SK-N-MC (cell line): ENCODE data around the gene CTNNA3.

Source experiments
- DNase-seq: peaks from one replicate; pipeline ENCODE4 v3.0.0-alpha.2; 2011; ENCODE audit warnings: low read depth, low spot score
- H3K27ac ChIP-seq: fragments of 200-600 bp; sonication (generic); 2 replicates; pipeline ENCODE4 v1.5.1; 2016; ENCODE audit warnings: mixed run types
- H3K36me3 ChIP-seq: fragments of 200-600 bp; sonication (generic); 2 replicates; pipeline ENCODE4 v1.6.1; 2017; ENCODE audit warnings: antibody characterized with exemption, low read length, mixed read lengths; ENCODE audit not compliant: insufficient read depth
- H3K4me3 ChIP-seq: fragments of 200-600 bp; sonication (generic); 2 replicates; pipeline ENCODE4 v1.5.1; 2016
- H3K9ac ChIP-seq: fragments of 200-600 bp; sonication (generic); 2 replicates; pipeline ENCODE4 v1.8.0; 2017; ENCODE audit warnings: mixed run types, mixed read lengths; ENCODE audit not compliant: insufficient read length
- H3K9me3 ChIP-seq: fragments of 200-600 bp; sonication (generic); 2 replicates; pipeline ENCODE4 v1.6.1; 2017; ENCODE audit warnings: low read depth, mild to moderate bottlenecking, antibody characterized with exemption, low read length, moderate library complexity, mixed read lengths
- EZH2 ChIP-seq: fragments of 200-600 bp; sonication (generic); IDR thresholded peaks from one replicate; pipeline ENCODE4 v1.6.1; 2017; ENCODE audit warnings: antibody characterized with exemption
- FOXP2 ChIP-seq: optimal IDR thresholded peaks from 2 replicates; pipeline ENCODE3; 2011; ENCODE audit warnings: mild to moderate bottlenecking, moderate library complexity; ENCODE audit not compliant: insufficient read depth; ENCODE audit errors: extremely low read length, control extremely low read depth
- POLR2AphosphoS5 ChIP-seq: IDR thresholded peaks from 2 replicates; pipeline ENCODE4 v1.6.1; 2012; ENCODE audit warnings: mild to moderate bottlenecking, low read depth, low read length, borderline replicate concordance

CTNNA3 gene

DNA sequence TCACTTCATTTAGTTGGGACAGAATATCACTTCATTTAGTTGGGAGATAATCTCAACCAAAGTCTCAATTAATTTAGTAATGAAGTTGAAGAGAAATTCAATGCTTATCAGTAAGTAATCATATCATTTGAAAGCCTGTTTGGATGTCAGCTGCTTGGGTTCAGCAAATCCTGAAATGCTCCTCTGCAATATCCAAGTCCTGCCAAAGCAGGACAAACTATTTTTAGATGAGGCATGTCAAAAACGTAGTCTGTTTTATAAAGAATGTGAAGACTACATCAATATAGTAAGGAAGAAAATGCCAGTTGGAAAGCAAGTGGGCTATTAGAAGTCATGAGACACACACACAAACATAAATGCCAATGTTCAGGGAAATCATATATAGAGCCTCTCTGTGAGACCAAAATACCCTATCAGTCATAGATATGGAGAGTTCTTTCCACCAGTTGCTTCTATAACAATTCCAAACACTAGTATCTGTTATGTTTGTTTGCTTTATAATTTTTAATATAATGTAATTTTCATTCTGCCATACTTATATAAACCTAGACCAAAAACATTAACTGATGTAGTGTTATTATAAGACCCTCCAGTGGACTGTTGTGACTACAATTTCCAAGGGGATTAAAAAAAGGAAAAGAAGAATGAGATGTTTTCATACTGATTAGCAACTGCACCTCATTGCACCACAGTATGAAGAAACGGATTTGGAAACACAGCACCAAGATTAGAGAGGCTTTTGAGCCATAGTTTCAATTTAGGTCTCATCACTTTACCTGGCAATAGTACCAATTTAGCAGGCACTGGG is 609.5 kb downstream of the CTNNA3 start:
- H3K36me3 ChIP-seq, result no peaks in the 10 kb centered on the region
- no peak overlapping the region for H3K4me3 ChIP-seq
- no peak overlapping the region for H3K27ac ChIP-seq
- H3K9me3 ChIP-seq, result no peaks in the 10 kb centered on the region
- DNase-seq, result no peak
- TF ChIP-seq EZH2 (no peak), POLR2AphosphoS5 (no peak), FOXP2 (no peak)
- H3K9ac ChIP-seq, result no peak overlapping the region

DNA sequence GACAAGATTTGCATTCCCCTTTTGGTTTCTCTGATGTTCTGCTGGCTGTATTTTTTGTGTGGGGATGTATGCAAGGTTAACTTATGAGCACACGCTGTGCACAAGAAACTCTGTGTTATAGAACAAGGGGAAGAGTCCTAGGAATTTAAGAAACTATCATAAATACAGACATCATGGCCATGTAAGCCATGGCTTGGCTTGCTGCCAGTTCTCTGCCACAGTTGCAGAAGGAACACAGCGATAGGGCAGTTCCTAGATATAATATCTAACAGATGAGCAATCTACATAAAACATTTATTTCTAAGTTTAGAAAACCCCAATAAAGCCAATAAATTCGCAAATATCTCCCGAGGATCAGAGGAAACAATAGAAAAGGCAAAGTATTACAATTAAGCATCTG is 616.9 kb downstream of the CTNNA3 start:
- Histone ChIP-seq H3K36me3 (no peaks in the 10 kb centered on the region), H3K9ac (no peak overlapping the region), H3K27ac (0 out of 2 replicates have a peak overlapping the region, but pooled peaks have one; percentile 31), H3K4me3 (no peak overlapping the region; the same call in 1 of the 2 replicates), H3K9me3 (no peaks in the 10 kb centered on the region)
- TF ChIP-seq POLR2AphosphoS5 (no peak), EZH2 (no peak), FOXP2 (no peak)
- peak; percentile 24 for DNase-seq

- Histone ChIP-seq H3K27ac (no peak overlapping the region), H3K36me3 (no peaks in the 10 kb centered on the region), H3K9me3 (no peaks in the 10 kb centered on the region), H3K9ac (no peak overlapping the region), H3K4me3 (no peak overlapping the region)
- no peak for TF ChIP-seq FOXP2
- no peak for TF ChIP-seq POLR2AphosphoS5
- TF ChIP-seq EZH2, result no peak
- no peak for DNase-seq
Measured at GRCh38 chr10:67077376-67077775, 618.6 kb downstream of the CTNNA3 start.

DNA sequence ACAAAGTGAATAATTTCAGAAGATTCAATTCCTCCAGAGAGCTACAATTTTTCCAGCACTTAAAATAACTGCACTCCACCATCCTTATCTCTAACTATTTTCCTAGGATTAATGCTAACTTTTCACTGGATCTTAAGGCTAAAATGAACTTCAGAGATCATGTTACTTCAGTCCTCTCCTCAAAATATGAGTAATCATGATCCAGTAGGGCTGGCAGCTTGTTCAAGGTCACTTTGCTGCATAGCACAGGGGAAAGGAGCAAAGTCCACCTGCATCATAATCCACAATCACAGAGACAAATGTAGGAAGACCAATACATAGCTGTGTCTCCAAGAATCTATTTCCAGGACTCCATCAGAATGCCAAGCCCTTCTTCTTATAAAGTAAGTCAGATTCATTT is 619.9 kb downstream of the CTNNA3 start:
- Histone ChIP-seq H3K36me3 (no peaks in the 10 kb centered on the region), H3K9me3 (no peaks in the 10 kb centered on the region), H3K9ac (no peak overlapping the region), H3K27ac (no peak overlapping the region), H3K4me3 (0 out of 2 replicates have a peak overlapping the region, but pooled peaks have one; percentile 28)
- TF ChIP-seq EZH2 (no peak), POLR2AphosphoS5 (no peak), FOXP2 (no peak)
- DNase-seq, result no peak

- no peak overlapping the region for H3K27ac ChIP-seq
- TF ChIP-seq FOXP2 (no peak), POLR2AphosphoS5 (no peak), EZH2 (no peak)
- H3K36me3 ChIP-seq, result no peaks in the 10 kb centered on the region
- 0 out of 2 replicates have a peak overlapping the region, but pooled peaks have one; percentile 28 for H3K4me3 ChIP-seq
- DNase-seq, result no peak
- no peaks in the 10 kb centered on the region for H3K9me3 ChIP-seq
- no peak overlapping the region for H3K9ac ChIP-seq
Measured at GRCh38 chr10:67075491-67075971, 620.5 kb downstream of the CTNNA3 start.

GRCh38 chr10:67072654-67073053 is 623.3 kb downstream of the CTNNA3 start:
- Histone ChIP-seq H3K9me3 (no peaks in the 10 kb centered on the region), H3K27ac (no peak overlapping the region), H3K36me3 (no peaks in the 10 kb centered on the region), H3K4me3 (no peak overlapping the region), H3K9ac (no peak overlapping the region)
- DNase-seq, result no peak
- no peak for TF ChIP-seq POLR2AphosphoS5
- TF ChIP-seq EZH2, result no peak
- TF ChIP-seq FOXP2, result no peak

DNA sequence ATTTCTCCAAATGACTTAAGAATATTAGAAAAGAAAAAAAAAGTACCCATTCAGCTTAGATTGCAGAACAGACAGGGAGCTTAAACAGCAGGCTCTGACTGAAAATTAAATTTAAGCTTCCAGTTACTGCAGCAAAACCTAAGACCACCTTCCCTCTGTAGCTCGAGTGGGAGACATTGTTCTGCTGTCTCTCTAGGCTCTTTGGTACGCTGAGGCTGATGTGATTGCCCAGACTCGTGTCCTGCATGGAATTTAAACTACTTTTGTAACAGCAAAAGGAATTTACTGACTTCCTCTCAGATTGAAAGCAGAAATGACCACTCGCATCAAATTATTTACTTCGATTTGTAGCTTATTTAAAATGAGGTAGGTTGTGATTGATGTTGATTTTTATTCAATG is 645.6 kb downstream of the CTNNA3 start:
- H3K27ac ChIP-seq, result peak overlapping the region; percentile 67
- DNase-seq, result no peak
- no peak overlapping the region for H3K4me3 ChIP-seq
- TF ChIP-seq EZH2 (no peak), FOXP2 (no peak), POLR2AphosphoS5 (no peak)
- no peaks in the 10 kb centered on the region for H3K9me3 ChIP-seq
- H3K36me3 ChIP-seq, result no peaks in the 10 kb centered on the region
- no peak overlapping the region for H3K9ac ChIP-seq

GRCh38 chr10:67049988-67050387 is 646.0 kb downstream of the CTNNA3 start:
- Histone ChIP-seq H3K27ac (peak overlapping the region; percentile 67), H3K9ac (no peak overlapping the region), H3K4me3 (no peak overlapping the region), H3K36me3 (no peaks in the 10 kb centered on the region), H3K9me3 (no peaks in the 10 kb centered on the region)
- TF ChIP-seq EZH2 (no peak), POLR2AphosphoS5 (no peak), FOXP2 (no peak)
- no peak for DNase-seq
